Prostate gland (tissue), 2 donors: Measurements from ENCODE around the gene CCDC78.

ENCODE experiments used
- CTCF ChIP-seq, 4 experiments: fragments of 200-600 bp in 2 of 4; fragments of 450-650 bp in 2 of 4; sonication (generic) in 2 of 4; IDR thresholded peaks; 1 replicate in 3 of 4; 2 replicates in 1 of 4; pipeline ENCODE4 v1.5.1; 2016 to 2019; ENCODE audit warnings: antibody characterized with exemption in 4 of 4, mild to moderate bottlenecking in 2 of 4, moderate library complexity in 2 of 4
- POLR2A ChIP-seq: fragments of 450-650 bp; IDR thresholded peaks from one replicate; pipeline ENCODE4 v1.6.1; 2016; ENCODE audit warnings: antibody characterized with exemption, mild to moderate bottlenecking

GRCh38 chr16:739560-740458 is 13.6 kb upstream of the CCDC78 start:
- TF ChIP-seq CTCF (IDR thresholded peaks at IDR 0.05) (no peak), POLR2A (no peak)
